B cell (primary cell): ENCODE measurements around the gene PITX2. TPM values are rescaled to one million over a fixed set of nuclear protein-coding genes. Genes with fewer than 3 reads are reported as not detected.

Experiments
- ATAC-seq: fragments of 200-7000 bp; cut with Tn5 transposase; one replicate; pipeline ENCODE4 v1.10.0; 2021; ENCODE audit warnings: low read depth, mild to moderate bottlenecking, moderate number of reproducible peaks, moderate library complexity
- CTCF ChIA-PET: fragments of 350-600 bp; sonication (Branson Sonifier 250); formaldehyde crosslinking; loops from one replicate; lab custom pipeline; 2021; ENCODE audit warnings: antibody characterized with exemption, inconsistent platforms; lab: Charles Lee
- POLR2A ChIA-PET: fragments of 350-600 bp; sonication (Branson Sonifier 250); formaldehyde crosslinking; loops from one replicate; lab custom pipeline; 2021; ENCODE audit warnings: antibody characterized with exemption; lab: Charles Lee
- DNase-seq: peaks from one replicate; pipeline ENCODE4 v3.0.0; 2013
- H2AFZ ChIP-seq: 2 replicates; pipeline ENCODE4 v1.6.1; 2012; ENCODE audit warnings: mild to moderate bottlenecking, low read depth, low read length; ENCODE audit not compliant: insufficient read depth, poor library complexity, severe bottlenecking
- H3K27ac ChIP-seq, 2 donors: 1 replicate in 1 of 2; 2 replicates in 1 of 2; pipeline ENCODE4 v1.5.1; 2012 to 2013; ENCODE audit warnings: low read length in 2 of 2, mild to moderate bottlenecking in 2 of 2, moderate library complexity in 1 of 2
- H3K27me3 ChIP-seq, 4 experiments: fragments of 200-600 bp in 1 of 4; sonication (generic) in 1 of 4; replicated peaks in 1 of 4; 1 replicate in 2 of 4; 2 replicates in 2 of 4; pipeline versions ENCODE4 v1.6.1 to v1.7.0; 2013 to 2016; ENCODE audit warnings: low read length in 3 of 4, mild to moderate bottlenecking in 2 of 4, mixed read lengths in 1 of 4, moderate library complexity in 1 of 4; ENCODE audit not compliant: insufficient read depth in 4 of 4, control insufficient read depth in 3 of 4; ENCODE audit errors: control extremely low read depth in 1 of 4
- H3K36me3 ChIP-seq, 2 experiments: replicated peaks in 1 of 2; 1 replicate in 1 of 2; 2 replicates in 1 of 2; pipeline versions ENCODE4 v1.6.1 to v1.7.1; 2013; ENCODE audit warnings: low read length in 1 of 2; ENCODE audit not compliant: insufficient read depth in 2 of 2, control insufficient read depth in 1 of 2; ENCODE audit errors: control extremely low read depth in 1 of 2, extremely low read depth in 1 of 2
- H3K4me1 ChIP-seq, 2 donors: fragments of 200-600 bp in 1 of 2; sonication (generic) in 1 of 2; 1 replicate in 1 of 2; 2 replicates in 1 of 2; pipeline versions ENCODE4 v1.5.1 to v1.6.1; 2013 to 2017; ENCODE audit warnings: low read length in 2 of 2; ENCODE audit not compliant: control insufficient read depth in 2 of 2, insufficient read depth in 2 of 2
- H3K4me2 ChIP-seq: replicated peaks from 2 replicates; pipeline ENCODE3; 2012; ENCODE audit warnings: mild to moderate bottlenecking, low read depth, low read length; ENCODE audit not compliant: poor library complexity, severe bottlenecking
- H3K4me3 ChIP-seq, 5 experiments: fragments of 200-600 bp in 1 of 5; sonication (generic) in 1 of 5; 1 replicate in 3 of 5; 2 replicates in 2 of 5; pipeline versions ENCODE4 v1.5.1 to v1.7.0; 2011 to 2016; ENCODE audit warnings: low read length in 4 of 5, mild to moderate bottlenecking in 4 of 5, low read depth in 2 of 5, control low read depth in 1 of 5, moderate library complexity in 1 of 5; ENCODE audit not compliant: insufficient read depth in 1 of 5; ENCODE audit errors: control extremely low read depth in 1 of 5, extremely low read depth in 1 of 5
- H3K79me2 ChIP-seq: fragments of 200-600 bp; sonication (generic); one replicate; pipeline ENCODE4 v1.6.0; 2016; ENCODE audit warnings: low read length; ENCODE audit not compliant: control insufficient read depth, insufficient read depth
- H3K9ac ChIP-seq: fragments of 200-600 bp; sonication (generic); 2 replicates; pipeline ENCODE4 v1.6.1; 2017; ENCODE audit warnings: mild to moderate bottlenecking, low read length, moderate library complexity
- H3K9me3 ChIP-seq, 3 donors: one replicate each; pipeline versions ENCODE4 v1.6.1 to v1.7.1; 2013; ENCODE audit warnings: low read length in 2 of 3; ENCODE audit not compliant: control insufficient read depth in 2 of 3, insufficient read depth in 1 of 3; ENCODE audit errors: control extremely low read depth in 1 of 3
- H4K20me1 ChIP-seq: 2 replicates; pipeline ENCODE4 v1.6.0; 2012; ENCODE audit warnings: mild to moderate bottlenecking, low read length; ENCODE audit not compliant: insufficient read depth, control insufficient read depth, poor library complexity, severe bottlenecking
- H3K27ac Mint-ChIP-seq: one replicate; pipeline ENCODE4 v1.8.0; 2021; ENCODE audit warnings: mixed read lengths
- H3K27me3 Mint-ChIP-seq: one replicate; pipeline ENCODE4 v1.8.0; 2021; ENCODE audit warnings: mixed read lengths
- H3K4me1 Mint-ChIP-seq: one replicate; pipeline ENCODE4 v1.8.0; 2021; ENCODE audit warnings: mixed read lengths
- H3K4me3 Mint-ChIP-seq: one replicate; pipeline ENCODE4 v1.8.0; 2021; ENCODE audit warnings: mixed read lengths
- H3K9me3 Mint-ChIP-seq: one replicate; pipeline ENCODE4 v1.8.0; 2022; ENCODE audit warnings: mixed read lengths; ENCODE audit not compliant: insufficient read depth
- EZH2 ChIP-seq: IDR thresholded peaks from 2 replicates; pipeline ENCODE4 v1.6.1; 2012; ENCODE audit warnings: borderline replicate concordance, low read depth, mild to moderate bottlenecking, moderate library complexity, low read length; ENCODE audit not compliant: insufficient read depth, poor library complexity, severe bottlenecking
- WGBS: methylation state at CpG from one replicate; pipeline ENCODE4 v1.1.5; 2013; ENCODE audit warnings: missing lambda C conversion rate; ENCODE audit not compliant: insufficient coverage; 5-methylcytosine and 5-hydroxymethylcytosine counted together
- intact Hi-C: fragments of 100-400 bp; cut with micrococcal nuclease; formaldehyde crosslinking; loops from one replicate; pipeline ENCODE4 v1.10.0; 2022
- polyA plus RNA-seq: library from polyadenylated mRNA; depleted of rRNA; stranded (reverse); fragments of >200 nt; gene quantifications from 2 replicates; pipeline ENCODE4 v1.2.3, GENCODE V29; 2012
- total RNA-seq, 2 donors: library from RNA; stranded (reverse); fragments of 120-200 nt in 1 of 2; gene quantifications; 1 replicate in 1 of 2; 2 replicates in 1 of 2; pipeline versions ENCODE4 v1.2.3 to v1.2.4, GENCODE V29; 2013 to 2022
- TF ChIP-seq, protein P1 (sequence below): fragments of 200-600 bp; IDR thresholded peaks from one replicate; pipeline ENCODE4 v1.8.0; 2022; ENCODE audit warnings: antibody characterized with exemption, mild to moderate bottlenecking

The PITX2 gene
- total and polyA plus RNA-seq, 2 donors (not counting 1 experiment from before 2014, with no cell fraction given): not detected

DNA sequence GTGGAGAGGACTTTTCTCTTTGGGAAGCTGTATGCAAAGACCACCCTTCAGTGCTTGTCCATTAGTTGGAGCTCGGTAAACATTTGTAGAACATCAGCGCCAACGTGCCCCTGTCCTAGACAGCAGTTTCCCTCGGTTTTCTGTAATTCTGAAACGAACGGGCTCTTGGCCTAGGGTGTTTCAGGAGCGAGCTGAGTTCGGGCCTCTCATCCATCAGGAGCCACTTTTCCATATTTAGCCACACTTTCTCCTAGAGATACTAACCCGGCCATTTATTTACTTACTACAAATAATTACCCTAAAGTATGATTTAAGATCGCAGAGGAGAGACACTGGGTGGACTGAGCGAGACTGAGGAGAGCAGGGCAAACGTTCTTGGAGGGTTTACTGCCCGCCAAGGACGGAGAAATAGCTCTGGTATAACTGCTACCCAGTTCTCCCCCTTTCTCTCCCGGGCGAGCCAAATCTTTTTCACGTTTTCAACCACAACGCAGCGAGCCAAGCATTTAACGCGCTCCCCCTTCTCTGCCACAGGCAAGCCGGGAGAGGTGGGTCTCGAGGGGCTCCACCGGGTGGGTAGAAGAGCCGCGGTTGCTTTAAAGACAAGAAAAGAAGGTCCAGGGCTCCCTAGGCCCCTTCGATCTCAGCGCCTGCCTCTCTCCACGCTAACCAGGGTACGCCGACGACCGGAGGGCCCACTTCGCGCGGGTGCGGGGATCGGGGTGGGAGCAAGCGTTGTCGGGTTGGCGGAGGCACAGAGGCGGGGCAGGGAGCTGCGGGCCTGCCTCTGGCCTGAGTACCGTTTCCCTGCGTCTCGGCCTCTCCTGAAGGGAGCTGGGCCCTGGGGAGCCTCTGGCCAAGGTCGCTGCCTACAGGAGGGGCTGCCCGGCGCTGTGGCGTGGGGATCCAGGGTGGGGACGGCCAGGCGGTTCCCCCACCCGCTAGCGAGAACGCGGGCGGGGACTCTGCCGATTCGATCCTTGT is 10.8 kb upstream of the PITX2 start:
- TF ChIP-seq EZH2: peak; percentile 21
- TF ChIP-seq, protein P1, sequence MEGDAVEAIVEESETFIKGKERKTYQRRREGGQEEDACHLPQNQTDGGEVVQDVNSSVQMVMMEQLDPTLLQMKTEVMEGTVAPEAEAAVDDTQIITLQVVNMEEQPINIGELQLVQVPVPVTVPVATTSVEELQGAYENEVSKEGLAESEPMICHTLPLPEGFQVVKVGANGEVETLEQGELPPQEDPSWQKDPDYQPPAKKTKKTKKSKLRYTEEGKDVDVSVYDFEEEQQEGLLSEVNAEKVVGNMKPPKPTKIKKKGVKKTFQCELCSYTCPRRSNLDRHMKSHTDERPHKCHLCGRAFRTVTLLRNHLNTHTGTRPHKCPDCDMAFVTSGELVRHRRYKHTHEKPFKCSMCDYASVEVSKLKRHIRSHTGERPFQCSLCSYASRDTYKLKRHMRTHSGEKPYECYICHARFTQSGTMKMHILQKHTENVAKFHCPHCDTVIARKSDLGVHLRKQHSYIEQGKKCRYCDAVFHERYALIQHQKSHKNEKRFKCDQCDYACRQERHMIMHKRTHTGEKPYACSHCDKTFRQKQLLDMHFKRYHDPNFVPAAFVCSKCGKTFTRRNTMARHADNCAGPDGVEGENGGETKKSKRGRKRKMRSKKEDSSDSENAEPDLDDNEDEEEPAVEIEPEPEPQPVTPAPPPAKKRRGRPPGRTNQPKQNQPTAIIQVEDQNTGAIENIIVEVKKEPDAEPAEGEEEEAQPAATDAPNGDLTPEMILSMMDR: no peak
- Histone ChIP-seq H3K4me1 (peaks cover 13 to 28% of the 10 kb centered on the region in 2 donors), H3K36me3 (no peaks in the 10 kb centered on the region), H3K79me2 (no peaks in the 10 kb centered on the region), H3K9ac (no peak overlapping the region), H2AFZ (no peak overlapping the region), H3K4me2 (no peak overlapping the region), H3K9me3 (peaks cover under 1 to 65% (median 2%) of the 10 kb centered on the region in 3 donors), H3K27ac (no peak overlapping the region), H3K4me3 (no peak overlapping the region), H3K27me3 (peaks cover 2 to 87% (median 63%) of the 10 kb centered on the region in 4 experiments), H4K20me1 (no peaks in the 10 kb centered on the region)
- peaks cover 11% of the 10 kb centered on the region for H3K4me1 Mint-ChIP-seq
- WGBS: 18% methylated on average over 53 of the region's 59 CpGs
- ATAC-seq: no peak
- CTCF ChIA-PET: no interaction called here
- DNase-seq: no peak
- peaks cover 74% of the 10 kb centered on the region for H3K27me3 Mint-ChIP-seq
- no peak overlapping the region for H3K27ac Mint-ChIP-seq
- no peak overlapping the region for H3K4me3 Mint-ChIP-seq
- intact Hi-C loops: no loop called here
- POLR2A ChIA-PET: no interaction called here
- no peaks in the 10 kb centered on the region for H3K9me3 Mint-ChIP-seq
